ENCODE data around the gene BCL2L2. TPM values are rescaled to one million over a fixed set of nuclear protein-coding genes. Genes with fewer than 3 reads are reported as not detected.

Gene BCL2L2
- total RNA-seq, 1 experiment from 2014 or later = 33.5 TPM

GRCh38 chr14:23326491-23327332 lies 20.1 kb downstream of the BCL2L2 start:
- H3K9me3 ChIP-seq (ENCODE audit: low read length) = no peaks in the 10 kb centered on the region
- BruUV-seq (replicated peaks) = no TSS peak
- TF ChIP-seq EZH2 (IDR thresholded peaks at IDR 0.05; ENCODE audit: low read length, unreplicated experiment) = no peak
- H3K4me2 ChIP-seq (ENCODE audit: low read length) = no peak overlapping the region
- H3K79me2 ChIP-seq (ENCODE audit: low read length) = peaks cover 24% of the 10 kb centered on the region
- H3K27me3 ChIP-seq (ENCODE audit: low read length) = no peaks in the 10 kb centered on the region; the same call in 1 of the 2 replicates
- H3F3A ChIP-seq (ENCODE audit: low read length, unreplicated experiment) = peaks cover 3% of the 10 kb centered on the region
- no peaks in the 10 kb centered on the region for H3K9me2 ChIP-seq (replicated peaks; ENCODE audit: low read length)
- intact Hi-C loops (cut with micrococcal nuclease) = loop anchor here (5.0 kb wide), 1 partner anchor 131 kb away; no protein-coding TSS in a partner anchor
- no peak overlapping the region for H3K27ac ChIP-seq (ENCODE audit: low read length)
- POLR2A ChIA-PET (ENCODE audit: unreplicated experiment) = interaction anchor here (0.6 kb wide), 2 partner anchors 138 to 149 kb away, joined by 3 to 4 read pairs; no protein-coding TSS in a partner anchor
- peaks cover 24% of the 10 kb centered on the region for H3K36me3 ChIP-seq (ENCODE audit: low read depth, low read length)
- H2AFZ ChIP-seq (ENCODE audit: low read length) = no peak overlapping the region
- H3K4me1 ChIP-seq (ENCODE audit: insufficient read depth, low read length) = peaks cover 9% of the 10 kb centered on the region
- CTCF ChIA-PET = interaction anchor here (0.7 to 1.0 kb wide), 3 partner anchors 53 to 128 kb away, joined by 3 to 8 read pairs (median 6); no protein-coding TSS in a partner anchor
- peaks cover 11% of the 10 kb centered on the region; the same call in 1 of the 2 replicates for H4K20me1 ChIP-seq (ENCODE audit: low read length)
- peak; percentile 25 for ATAC-seq
- DNase-seq = no peak
- no peak overlapping the region for H3K4me3 ChIP-seq (ENCODE audit: low read length)
- H3K9ac ChIP-seq (ENCODE audit: low read length) = no peak overlapping the region

DNA sequence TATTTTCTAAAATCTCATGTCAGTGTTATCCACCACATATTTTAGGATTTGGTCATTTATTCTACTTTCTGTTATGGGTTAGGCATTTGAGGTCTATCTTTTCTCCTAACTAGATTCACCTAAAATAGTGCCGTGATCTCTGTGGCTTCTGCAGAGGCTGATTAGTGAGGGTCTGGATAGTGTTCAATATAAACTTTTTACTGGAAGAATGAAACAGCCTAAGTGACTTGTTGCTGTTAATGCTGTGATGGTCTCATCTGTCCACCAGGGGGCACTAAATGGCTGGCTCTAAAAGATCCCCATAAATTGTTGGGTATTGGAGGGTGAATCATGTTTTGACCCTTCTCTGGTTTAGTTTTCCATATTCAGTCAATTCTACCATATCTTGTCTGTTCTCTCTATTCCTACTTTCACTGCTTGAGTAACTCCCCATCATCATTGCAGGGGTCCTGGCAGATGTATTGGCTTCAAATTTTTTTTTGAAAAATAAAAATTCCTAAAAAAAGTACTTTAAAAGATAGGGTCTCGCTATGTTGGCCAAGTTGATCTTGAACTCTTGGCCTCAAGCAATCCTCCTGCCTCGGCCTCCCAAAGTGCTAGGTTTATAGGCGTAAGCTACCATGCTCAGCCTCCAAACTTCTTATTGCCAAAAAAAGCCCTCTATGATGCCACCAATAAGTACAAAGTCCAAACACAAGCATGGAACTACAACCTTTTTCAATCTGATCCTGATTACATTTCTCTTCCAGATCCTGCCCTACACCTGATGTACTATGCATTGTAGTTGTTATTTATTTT lies 21.5 kb downstream of the BCL2L2 start:
- no TSS peak for BruUV-seq (replicated peaks)
- ChIA-PET POLR2A (ENCODE audit: unreplicated experiment) (no interaction called here), CTCF (interaction anchor here (0.6 kb wide), 1 partner anchor 27 kb away, joined by 8 read pairs; no protein-coding TSS in a partner anchor)
- no peak overlapping the region for H3K4me3 ChIP-seq (ENCODE audit: low read length)
- H3K9me2 ChIP-seq (replicated peaks; ENCODE audit: low read length) = no peaks in the 10 kb centered on the region
- H3K9me3 ChIP-seq (ENCODE audit: low read length) = no peaks in the 10 kb centered on the region
- no peak overlapping the region for H3K4me2 ChIP-seq (ENCODE audit: low read length)
- intact Hi-C loops (cut with micrococcal nuclease) = loop anchor here (1.0 to 5.0 kb wide), 3 partner anchors 52 to 129 kb away; no protein-coding TSS in a partner anchor
- DNase-seq (peak; percentile 79), ATAC-seq (peak; percentile 72)
- H3K27me3 ChIP-seq (ENCODE audit: low read length) = no peaks in the 10 kb centered on the region; the same call in 1 of the 2 replicates
- peaks cover 4% of the 10 kb centered on the region for H3K4me1 ChIP-seq (ENCODE audit: insufficient read depth, low read length)
- peaks cover 10% of the 10 kb centered on the region for H3K79me2 ChIP-seq (ENCODE audit: low read length)
- TF ChIP-seq CTCF (conservative IDR thresholded peaks at IDR 0.05; ENCODE audit: low read depth, low read length) = peak; percentile 92
- TF ChIP-seq EZH2 (IDR thresholded peaks at IDR 0.05; ENCODE audit: low read length, unreplicated experiment) = no peak
- H2AFZ ChIP-seq (ENCODE audit: low read length) = no peak overlapping the region
- peaks cover 2% of the 10 kb centered on the region; the same call in 1 of the 2 replicates for H4K20me1 ChIP-seq (ENCODE audit: low read length)
- no peak overlapping the region for H3K27ac ChIP-seq (ENCODE audit: low read length)
- H3K9ac ChIP-seq (ENCODE audit: low read length) = no peak overlapping the region
- peaks cover 3% of the 10 kb centered on the region for H3F3A ChIP-seq (ENCODE audit: low read length, unreplicated experiment)
- H3K36me3 ChIP-seq (ENCODE audit: low read depth, low read length) = peaks cover 19% of the 10 kb centered on the region

GRCh38 chr14:23335623-23336022 lies 29.0 kb downstream of the BCL2L2 start:
- DNase-seq = no peak
- Histone ChIP-seq H3K4me3 (ENCODE audit: low read length) (no peak overlapping the region), H3K9me2 (replicated peaks; ENCODE audit: low read length) (no peaks in the 10 kb centered on the region), H4K20me1 (ENCODE audit: low read length) (no peaks in the 10 kb centered on the region), H3K9me3 (ENCODE audit: low read length) (peaks cover 19% of the 10 kb centered on the region; the same call in 1 of the 2 replicates), H3K27me3 (ENCODE audit: low read length) (no peaks in the 10 kb centered on the region; the same call in 1 of the 2 replicates), H3F3A (ENCODE audit: low read length, unreplicated experiment) (no peaks in the 10 kb centered on the region), H2AFZ (ENCODE audit: low read length) (no peak overlapping the region), H3K4me2 (ENCODE audit: low read length) (no peak overlapping the region), H3K79me2 (ENCODE audit: low read length) (no peaks in the 10 kb centered on the region), H3K36me3 (ENCODE audit: low read depth, low read length) (no peaks in the 10 kb centered on the region), H3K4me1 (ENCODE audit: insufficient read depth, low read length) (no peaks in the 10 kb centered on the region), H3K27ac (ENCODE audit: low read length) (no peak overlapping the region), H3K9ac (ENCODE audit: low read length) (no peak overlapping the region)
- ChIA-PET POLR2A (ENCODE audit: unreplicated experiment) (interaction anchor here (0.5 kb wide), 1 partner anchor 32 kb away, joined by 3 read pairs; no protein-coding TSS in a partner anchor), CTCF (no interaction called here)
- ATAC-seq = no peak
- no peak for TF ChIP-seq EZH2phosphoT487 (IDR thresholded peaks at IDR 0.05; ENCODE audit: borderline replicate concordance, low read length)
- no peak for TF ChIP-seq CTCF (conservative IDR thresholded peaks at IDR 0.05; ENCODE audit: low read depth, low read length)
- no peak for TF ChIP-seq EZH2 (IDR thresholded peaks at IDR 0.05; ENCODE audit: low read length, unreplicated experiment)
- BruUV-seq (replicated peaks) = no TSS peak
- intact Hi-C loops (cut with micrococcal nuclease) = no loop called here
